RPMI8226 (cell line): ENCODE data around the gene SPATA31D4.
"Not testable (repeated sequence)": the region's sequence is repeated elsewhere in the genome, so short reads cannot be mapped to it uniquely, and the experiment has no call there.

Experiments used
- DNase-seq: peaks from one replicate; pipeline ENCODE4 v3.0.0-alpha.2; 2015

The SPATA31D4 gene

DNA sequence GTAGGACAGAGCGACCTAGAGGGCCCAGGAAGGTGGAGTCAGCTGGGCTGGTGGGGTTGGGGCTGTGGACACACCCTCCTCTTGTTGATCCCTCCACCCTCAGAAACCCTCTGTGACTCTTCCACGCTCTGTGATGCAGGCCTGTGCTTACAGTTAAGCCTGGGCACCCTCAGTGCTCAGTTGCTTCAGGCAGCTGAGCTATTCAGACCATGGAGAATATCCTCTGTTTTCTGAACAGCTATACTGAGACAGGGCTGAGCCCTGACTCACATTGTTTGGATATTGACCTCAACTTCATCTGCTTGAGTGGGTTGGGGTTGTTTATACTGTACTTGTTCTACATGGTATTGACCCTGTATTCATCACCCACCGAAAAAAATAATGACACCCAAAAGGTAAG, at the start of gene SPATA31D4:
SPATA31D4 (plus strand) TSS at position 124 of the 400 bp plus-strand sequence; CDS start at position 210, 86 bp downstream.
- DNase-seq: not testable (repeated sequence)

- no peak for DNase-seq
These were observed 49.7 kb upstream of the SPATA31D4 start for GRCh38 chr9:81878530-81878929.

- no peak for DNase-seq
These were observed 48.7 kb upstream of the SPATA31D4 start for GRCh38 chr9:81879501-81879916.

DNA sequence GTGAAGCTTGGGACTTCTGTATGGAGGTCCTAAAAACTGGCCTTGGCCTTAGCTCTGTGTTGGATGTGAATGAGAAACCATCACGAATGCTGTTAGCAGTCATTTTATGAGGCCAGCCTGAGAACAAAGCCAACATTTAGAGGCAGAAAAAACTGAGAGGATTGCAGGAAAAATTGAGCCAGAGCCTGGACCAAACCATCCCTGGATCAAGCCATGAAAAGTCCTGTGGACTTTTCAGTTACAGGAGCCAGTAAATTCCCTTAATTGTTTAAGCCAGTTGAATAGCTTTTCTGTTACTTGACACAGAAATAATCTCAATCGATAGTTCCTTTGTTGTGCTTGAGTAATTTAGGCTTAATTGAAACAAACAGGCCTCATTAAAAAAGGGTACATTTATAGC, 42.6 kb upstream of the SPATA31D4 start:
- no peak for DNase-seq

DNA sequence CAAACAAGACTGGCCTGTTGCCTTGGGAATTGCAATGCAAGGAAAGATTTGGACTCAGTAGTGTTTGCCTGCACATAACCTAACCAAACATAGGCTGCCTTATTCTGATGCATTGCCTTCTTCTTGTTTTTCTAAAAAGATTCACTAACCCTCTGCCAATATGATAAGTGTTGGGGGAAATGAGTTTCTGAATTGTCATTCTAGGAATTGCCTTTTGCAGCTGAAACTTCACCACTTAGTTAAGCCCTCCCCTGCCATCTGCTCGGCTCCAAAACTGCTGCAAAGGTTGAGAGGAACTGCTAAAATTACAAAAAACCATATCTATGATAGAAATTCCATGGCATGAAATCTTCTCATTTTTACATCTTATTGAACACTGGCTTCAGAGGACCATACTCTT, 41.6 kb upstream of the SPATA31D4 start:
- no peak for DNase-seq

DNA sequence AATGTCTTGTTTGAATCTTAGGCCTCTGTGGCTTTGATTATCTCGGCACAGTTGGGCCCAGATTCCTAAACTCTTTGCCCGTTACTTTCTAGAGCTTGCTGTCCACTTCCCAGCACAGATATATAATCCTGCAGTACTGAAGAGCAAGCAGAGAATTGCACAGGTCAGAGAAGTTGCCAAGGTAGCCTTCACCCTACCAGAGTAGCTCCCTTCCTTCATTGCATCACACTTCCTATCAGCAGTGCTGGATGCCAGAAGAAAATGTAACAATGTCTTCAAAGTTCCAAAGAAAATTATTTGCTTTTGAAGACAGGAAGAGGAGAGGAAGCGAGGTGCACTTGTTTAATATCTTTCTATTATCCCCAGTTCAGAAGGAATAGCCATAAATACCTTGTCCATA, 38.1 kb upstream of the SPATA31D4 start:
- no peak for DNase-seq

DNA sequence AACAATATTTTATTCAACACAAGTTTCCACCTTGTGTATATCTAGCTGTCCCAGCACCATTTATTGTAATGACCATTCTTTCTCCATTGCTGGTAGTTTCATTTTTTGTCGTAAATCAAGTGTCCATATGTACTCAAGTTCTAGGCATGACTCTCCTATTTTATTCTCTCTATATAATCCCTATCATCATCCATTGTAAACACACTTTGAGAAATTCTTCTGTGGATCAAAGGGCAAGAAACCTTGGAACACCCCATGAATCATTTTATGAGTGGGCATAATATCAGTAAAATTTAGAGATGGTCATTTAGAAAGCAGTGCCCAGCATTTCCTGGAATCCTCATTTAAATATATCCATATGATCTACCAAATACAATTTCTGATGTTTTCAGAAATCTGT, 35.8 kb upstream of the SPATA31D4 start:
- DNase-seq: no peak

- no peak for DNase-seq
These were observed 34.3 kb upstream of the SPATA31D4 start for GRCh38 chr9:81893929-81894328.

DNA sequence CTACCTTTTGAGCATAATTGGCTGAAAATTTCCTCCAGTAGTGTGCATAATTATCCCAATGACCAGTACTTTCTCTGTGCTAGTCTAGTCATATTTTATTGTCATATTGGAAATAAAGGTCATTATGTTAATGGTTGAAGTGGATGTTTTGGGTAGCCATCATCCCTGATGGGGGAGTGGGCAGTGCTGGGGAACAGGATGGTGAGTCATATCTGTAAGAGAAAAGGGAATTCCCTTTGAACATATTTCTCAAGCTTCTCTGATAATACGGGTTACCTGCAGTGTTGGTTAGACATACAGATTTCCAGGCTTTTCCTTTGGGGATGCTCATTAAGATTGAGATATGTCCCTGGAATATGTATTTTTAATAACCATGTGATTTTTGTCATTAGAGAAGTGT, 33.3 kb upstream of the SPATA31D4 start:
- DNase-seq: no peak

- DNase-seq: no peak
These were observed 32.2 kb upstream of the SPATA31D4 start for GRCh38 chr9:81896070-81896469.

DNA sequence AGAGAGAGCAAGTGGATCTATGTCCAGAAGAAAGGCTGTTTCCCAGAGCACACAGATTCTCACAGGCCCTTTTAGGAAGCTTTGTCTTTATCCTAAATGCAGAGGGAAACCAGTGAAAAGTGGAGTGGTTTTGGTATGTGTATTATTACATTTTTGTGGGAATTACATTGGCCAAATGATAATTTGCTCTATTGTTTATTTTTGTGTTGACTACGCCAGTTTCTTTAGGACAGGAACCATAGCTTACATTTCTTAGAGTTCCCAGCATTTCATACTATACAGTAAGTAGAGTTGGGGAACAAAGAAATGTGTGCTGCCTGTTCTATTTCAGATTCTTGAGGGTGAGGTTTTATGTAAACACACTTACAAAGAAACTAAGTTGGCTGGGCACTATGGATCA, 29.4 kb upstream of the SPATA31D4 start:
- DNase-seq: no peak

DNA sequence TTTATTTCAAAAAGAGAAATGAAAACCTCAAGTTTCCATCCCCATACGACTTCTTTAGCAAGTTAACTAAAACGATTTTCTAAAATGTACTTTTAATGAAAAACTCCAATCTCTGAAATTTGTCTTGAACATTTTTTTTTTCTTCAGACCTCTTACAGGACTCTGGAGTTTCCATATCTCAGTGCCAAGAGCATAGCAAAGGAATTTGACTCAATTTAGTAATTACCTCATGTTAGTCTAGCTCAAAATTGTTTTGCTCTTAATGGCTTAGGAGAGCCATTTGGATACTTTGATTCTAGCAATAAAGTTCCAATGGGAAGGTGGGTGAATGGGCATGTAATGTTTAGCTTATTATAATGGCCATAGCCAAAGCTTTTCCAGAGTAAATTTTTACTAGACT, 26.0 kb upstream of the SPATA31D4 start:
- DNase-seq: no peak

DNA sequence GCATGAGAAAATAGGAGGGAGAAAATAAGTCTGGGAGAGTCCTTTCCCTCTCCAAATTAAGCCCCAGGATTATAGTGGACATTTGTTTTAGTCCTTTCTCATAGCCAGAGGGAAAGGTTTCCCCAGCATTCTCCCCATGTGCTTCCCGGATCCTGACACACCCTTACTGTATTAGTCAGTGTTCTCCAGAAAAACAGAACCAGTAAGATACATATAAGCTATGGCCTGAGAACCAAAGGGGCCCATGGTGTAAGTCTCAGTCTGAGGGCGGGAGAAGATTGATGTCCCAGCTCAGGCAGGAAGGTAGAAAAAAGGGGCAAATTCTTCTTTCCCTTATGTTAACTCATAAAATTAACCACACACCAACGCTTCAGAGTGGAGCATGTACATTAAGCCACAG, 25.6 kb upstream of the SPATA31D4 start:
- no peak for DNase-seq

GRCh38 chr9:81906671-81907070, 21.6 kb upstream of the SPATA31D4 start:
- no peak for DNase-seq

DNA sequence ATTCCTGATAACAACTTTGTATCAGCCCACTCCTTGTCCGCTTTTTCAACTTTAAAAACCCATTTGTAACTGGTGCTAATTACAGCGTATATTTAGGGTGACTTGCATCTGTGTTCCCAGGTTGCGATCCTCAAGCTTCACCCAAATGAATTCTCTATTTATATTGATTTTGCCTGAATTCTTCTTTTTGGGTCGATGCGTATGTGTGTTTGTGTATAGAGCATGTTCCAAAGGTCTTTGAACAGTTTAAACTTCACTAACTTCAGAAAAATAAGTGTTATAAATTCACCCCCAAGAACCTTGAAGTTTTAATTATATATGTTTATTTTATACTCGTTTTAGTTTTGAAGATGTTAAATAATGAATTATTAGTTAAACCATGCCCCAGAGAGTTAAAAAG, 16.1 kb upstream of the SPATA31D4 start:
- DNase-seq: no peak

DNA sequence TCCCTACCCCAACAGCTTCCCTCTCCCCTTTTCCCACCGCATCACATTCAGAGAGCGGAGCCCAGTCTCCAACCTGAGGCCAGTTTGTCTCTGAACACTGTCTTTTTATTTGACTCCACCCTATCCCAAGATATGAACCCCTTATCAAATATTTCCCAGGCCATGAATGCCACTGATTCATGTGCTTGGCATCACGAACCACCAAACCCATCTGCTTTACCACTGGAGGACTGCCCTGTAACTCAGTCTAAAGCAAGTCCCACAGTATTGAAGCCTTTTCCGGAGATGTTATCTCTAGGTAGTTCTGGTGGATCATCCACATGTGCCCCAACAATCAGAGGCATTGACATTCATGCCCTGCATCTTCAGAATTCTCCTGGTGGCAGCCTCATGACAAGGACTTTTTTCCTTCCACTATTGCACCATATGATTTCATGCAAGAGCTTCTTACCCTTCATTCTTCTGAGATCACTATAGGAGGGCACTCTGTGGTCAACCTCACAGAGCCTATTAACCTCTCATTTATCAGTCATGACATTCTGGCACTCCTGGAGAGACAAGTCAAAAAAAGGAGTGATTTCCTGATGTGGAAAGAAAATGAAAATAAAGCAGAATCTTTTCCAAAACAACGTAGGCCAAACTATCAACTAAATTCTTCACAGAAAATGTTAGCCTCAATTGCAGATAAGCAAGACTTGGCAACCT, 12.3 kb upstream of the SPATA31D4 start:
- no peak for DNase-seq

GRCh38 chr9:81918507-81918906, 9.7 kb upstream of the SPATA31D4 start:
- DNase-seq: not testable (repeated sequence)

DNA sequence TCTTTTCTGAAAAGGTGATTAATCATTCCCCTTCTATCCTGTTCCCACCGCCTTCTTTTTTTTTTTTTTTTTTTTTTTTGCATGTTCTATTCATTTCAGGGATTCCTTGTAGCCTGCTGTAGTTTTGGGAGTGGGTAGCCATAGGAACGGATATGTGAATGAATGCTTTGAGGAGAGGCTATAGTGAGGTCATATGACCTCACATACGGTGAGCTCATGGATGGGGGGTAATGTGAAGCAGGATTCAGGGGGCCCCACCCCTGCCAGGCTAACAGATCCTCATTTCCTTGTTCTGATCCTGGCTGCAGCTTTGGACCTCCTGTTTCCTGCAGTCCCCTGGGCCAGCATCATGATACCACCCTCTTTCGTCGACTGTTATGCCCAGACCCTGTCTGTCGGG, 1.9 kb downstream of the SPATA31D4 start:
- not testable (repeated sequence) for DNase-seq

GRCh38 chr9:81933547-81933946, 5.3 kb downstream of the SPATA31D4 start:
- DNase-seq: not testable (repeated sequence)

- not testable (repeated sequence) for DNase-seq
These were observed 15.2 kb downstream of the SPATA31D4 start, which contains the start of gene SPATA31D3 for GRCh38 chr9:81943393-81943792. Gene SPATA31D3 (plus strand): TSS chr9:81943500. CDS start chr9:81943586, 86 bp downstream.

GRCh38 chr9:81948650-81949049, 20.4 kb downstream of the SPATA31D4 start:
- not testable (repeated sequence) for DNase-seq

DNA sequence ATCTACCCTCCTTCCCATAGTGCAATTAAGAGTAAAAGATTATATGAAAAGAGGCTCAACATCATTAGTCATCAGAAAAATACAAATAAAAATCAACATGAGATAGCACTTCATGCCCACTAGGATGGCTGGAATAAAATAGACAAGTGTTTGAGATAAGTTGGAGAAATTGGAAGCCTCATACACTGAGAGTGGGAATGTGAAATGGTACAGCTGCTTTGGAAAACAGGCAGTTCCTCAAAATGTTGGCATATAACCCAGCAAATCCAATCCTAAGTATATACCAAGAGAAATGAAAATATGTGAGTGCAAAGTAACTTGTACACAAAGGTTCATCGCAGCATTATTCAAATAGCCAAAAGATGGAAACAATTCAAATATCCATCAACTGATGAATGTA, 24.9 kb downstream of the SPATA31D4 start:
- DNase-seq: no peak

GRCh38 chr9:81955625-81956024, 27.4 kb downstream of the SPATA31D4 start:
- no peak for DNase-seq

DNA sequence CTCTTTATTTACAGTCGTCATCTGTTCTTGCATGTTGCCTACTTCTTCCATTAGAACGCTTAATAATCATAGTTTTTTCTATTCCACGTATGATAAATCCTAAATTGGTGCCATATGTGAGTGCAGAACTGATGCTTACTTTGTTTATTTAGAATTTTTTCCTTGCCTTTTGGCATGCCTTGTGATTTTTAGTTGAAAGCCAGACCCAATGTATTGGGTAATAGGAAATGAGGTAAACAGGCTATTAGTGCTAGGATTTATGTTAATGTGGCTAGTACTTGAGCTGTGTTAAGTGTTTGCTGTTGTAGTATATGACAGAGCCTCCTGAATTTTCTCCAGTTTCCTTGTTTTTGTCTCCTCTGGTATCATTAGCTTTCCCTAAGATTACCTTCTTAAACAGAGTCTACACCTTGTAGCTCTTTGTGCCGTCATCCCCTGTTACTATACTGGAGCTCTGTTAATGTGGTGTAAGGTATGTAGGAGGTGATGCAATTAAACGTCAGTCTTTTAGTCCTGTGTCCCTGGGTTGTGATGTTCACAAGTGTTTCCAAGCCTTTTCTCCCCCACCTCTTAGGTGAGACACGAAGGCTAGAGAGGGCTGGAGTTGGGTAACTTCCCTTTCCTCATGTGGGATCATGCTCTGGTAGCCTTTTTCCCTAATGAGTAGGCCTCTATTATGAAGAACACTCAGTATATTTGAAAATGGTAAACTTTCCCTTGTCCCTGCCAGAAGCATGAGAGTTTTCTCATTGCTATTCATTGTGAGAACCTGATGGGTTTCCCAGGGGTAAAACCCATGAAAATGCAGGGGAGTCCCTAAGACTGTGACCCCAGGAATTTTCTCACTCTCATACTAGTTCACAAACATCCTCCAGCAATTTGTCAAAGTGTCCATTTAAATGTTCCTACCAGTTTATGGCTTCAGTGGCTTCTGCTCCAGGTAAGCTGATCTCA, 36.3 kb downstream of the SPATA31D4 start:
- no peak for DNase-seq
